A549 (cell line): ENCODE measurements around the gene FNIP2.

Experiments used
- CTCF ChIP-seq: fragments of >200 bp; sonication (Bioruptor Twin); formaldehyde crosslinking; IDR thresholded peaks from 3 replicates; pipeline ENCODE4 v1.5.1; 2016
- ESRRA ChIP-seq: fragments of 150-350 bp; IDR thresholded peaks from 2 replicates; pipeline ENCODE4 v1.6.1; 2014; ENCODE audit warnings: mild to moderate bottlenecking, low read length, borderline replicate concordance
- KDM1A ChIP-seq: fragments of 200-600 bp; sonication (generic); IDR thresholded peaks from 2 replicates; pipeline ENCODE4 v1.6.1; 2016; ENCODE audit warnings: low read depth, mild to moderate bottlenecking
- MYC ChIP-seq: IDR thresholded peaks from 2 replicates; pipeline ENCODE4 v1.6.1; 2012; ENCODE audit warnings: mild to moderate bottlenecking, inconsistent platforms, low read length, improper control_type of control experiment, borderline replicate concordance
- PHF8 ChIP-seq: fragments of 200-600 bp; sonication (generic); IDR thresholded peaks from 2 replicates; pipeline ENCODE4 v1.6.1; 2016; ENCODE audit warnings: low read depth, mild to moderate bottlenecking, antibody characterized with exemption, moderate library complexity, borderline replicate concordance
- POLR2AphosphoS2 ChIP-seq: conservative IDR thresholded peaks from 2 replicates; pipeline ENCODE4 v1.6.1; 2012; ENCODE audit warnings: low read length, improper control_type of control experiment, inconsistent platforms
- REST ChIP-seq: fragments of 200-600 bp; sonication (generic); IDR thresholded peaks from 2 replicates; pipeline ENCODE4 v1.6.1; 2016; ENCODE audit warnings: antibody characterized with exemption, mild to moderate bottlenecking, moderate library complexity

GRCh38 chr4:158948071-158948470, 179.2 kb downstream of the FNIP2 start:
- no peak for TF ChIP-seq CTCF
- TF ChIP-seq PHF8, result no peak
- TF ChIP-seq POLR2AphosphoS2, result no peak
- no peak for TF ChIP-seq REST
- TF ChIP-seq ESRRA, result no peak
- TF ChIP-seq KDM1A, result no peak
- no peak for TF ChIP-seq MYC
